GM10266 (cell line): ENCODE measurements around the gene TIGD7.

Experiments used
- DNase-seq: peaks from one replicate; pipeline ENCODE4 v3.0.0; 2012; ENCODE audit errors: extremely low spot score
- CTCF ChIP-seq: IDR thresholded peaks from 2 replicates; pipeline ENCODE4 v1.5.1; 2012; ENCODE audit warnings: mild to moderate bottlenecking, low read depth; ENCODE audit not compliant: control insufficient read depth, insufficient read depth; ENCODE audit errors: missing control alignments

TIGD7 gene

GRCh38 chr16:3295209-3295608, 10.0 kb downstream of the TIGD7 start:
- TF ChIP-seq CTCF, result no peak
- no peak for DNase-seq

GRCh38 chr16:3292604-3293003, 12.6 kb downstream of the TIGD7 start:
- TF ChIP-seq CTCF, result no peak
- DNase-seq, result no peak

- TF ChIP-seq CTCF, result no peak
- DNase-seq, result no peak
Measured at GRCh38 chr16:3289998-3290673, 15.1 kb downstream of the TIGD7 start.

GRCh38 chr16:3285131-3285530, 20.1 kb downstream of the TIGD7 start:
- TF ChIP-seq CTCF, result no peak
- no peak for DNase-seq

GRCh38 chr16:3283543-3284447, 21.4 kb downstream of the TIGD7 start:
- no peak for DNase-seq
- no peak for TF ChIP-seq CTCF

GRCh38 chr16:3282730-3283542, 22.3 kb downstream of the TIGD7 start, which contains the start of gene ZNF263:
TSS of gene ZNF263 (plus strand) at chr16:3283491. CDS start at chr16:3283819, 328 bp downstream.
- TF ChIP-seq CTCF, result no peak
- peak; percentile 98 for DNase-seq
